Measurements from ENCODE around the gene ZBTB20.
A peak's percentile ranks its signal among the peaks of the same experiment; 100 is the strongest.

The ZBTB20 gene

GRCh38 chr3:114660124-114660523 lies 487.0 kb downstream of the ZBTB20 start:
- DNase-seq: no peak

GRCh38 chr3:114659109-114660061 lies 487.7 kb downstream of the ZBTB20 start:
- no peak for DNase-seq

GRCh38 chr3:114651555-114651954 lies 495.5 kb downstream of the ZBTB20 start:
- DNase-seq: no peak

GRCh38 chr3:114650808-114651207 lies 496.3 kb downstream of the ZBTB20 start:
- DNase-seq: no peak

GRCh38 chr3:114649331-114649730 lies 497.8 kb downstream of the ZBTB20 start:
- DNase-seq: no peak

GRCh38 chr3:114646526-114646925 lies 500.6 kb downstream of the ZBTB20 start:
- DNase-seq: no peak

- no peak for DNase-seq
These were observed 501.7 kb downstream of the ZBTB20 start for GRCh38 chr3:114645392-114645791.

- no peak for DNase-seq
These were observed 502.7 kb downstream of the ZBTB20 start for GRCh38 chr3:114644367-114644766.

- DNase-seq: no peak
These were observed 503.9 kb downstream of the ZBTB20 start for GRCh38 chr3:114642951-114643741.

- DNase-seq: no peak
These were observed 507.0 kb downstream of the ZBTB20 start for GRCh38 chr3:114640126-114640525.

GRCh38 chr3:114639171-114639570 lies 507.9 kb downstream of the ZBTB20 start:
- no peak for DNase-seq

- DNase-seq: no peak
These were observed 511.2 kb downstream of the ZBTB20 start for GRCh38 chr3:114635878-114636277.

- no peak for DNase-seq
These were observed 512.5 kb downstream of the ZBTB20 start for GRCh38 chr3:114634635-114635034.

- peak; percentile 18 for DNase-seq
These were observed 514.2 kb downstream of the ZBTB20 start for GRCh38 chr3:114632757-114633424.

- DNase-seq: no peak
These were observed 519.3 kb downstream of the ZBTB20 start for GRCh38 chr3:114627770-114628169.

- DNase-seq: no peak
These were observed 520.3 kb downstream of the ZBTB20 start for GRCh38 chr3:114626751-114627150.

GRCh38 chr3:114624571-114625181 lies 522.4 kb downstream of the ZBTB20 start:
- DNase-seq: no peak

- DNase-seq: no peak
These were observed 523.0 kb downstream of the ZBTB20 start for GRCh38 chr3:114624047-114624445.

GRCh38 chr3:114623420-114624046 lies 523.6 kb downstream of the ZBTB20 start:
- DNase-seq: no peak

- DNase-seq: no peak
These were observed 525.1 kb downstream of the ZBTB20 start for GRCh38 chr3:114622001-114622400.

GRCh38 chr3:114619771-114620170 lies 527.3 kb downstream of the ZBTB20 start:
- no peak for DNase-seq

- no peak for DNase-seq
These were observed 531.5 kb downstream of the ZBTB20 start for GRCh38 chr3:114615523-114616085.

Measured in stimulated activated CD4-positive, alpha-beta T cell treated with anti-CD3 and anti-CD28 coated beads, Interleukin-4, amount 100 ng/mL, for 24 hours (primary cell).